ENCODE results near the gene HYI.

GRCh38 chr1:43446388-43446740, 7.4 kb downstream of the HYI start:
- TF ChIP-seq, protein P1, sequence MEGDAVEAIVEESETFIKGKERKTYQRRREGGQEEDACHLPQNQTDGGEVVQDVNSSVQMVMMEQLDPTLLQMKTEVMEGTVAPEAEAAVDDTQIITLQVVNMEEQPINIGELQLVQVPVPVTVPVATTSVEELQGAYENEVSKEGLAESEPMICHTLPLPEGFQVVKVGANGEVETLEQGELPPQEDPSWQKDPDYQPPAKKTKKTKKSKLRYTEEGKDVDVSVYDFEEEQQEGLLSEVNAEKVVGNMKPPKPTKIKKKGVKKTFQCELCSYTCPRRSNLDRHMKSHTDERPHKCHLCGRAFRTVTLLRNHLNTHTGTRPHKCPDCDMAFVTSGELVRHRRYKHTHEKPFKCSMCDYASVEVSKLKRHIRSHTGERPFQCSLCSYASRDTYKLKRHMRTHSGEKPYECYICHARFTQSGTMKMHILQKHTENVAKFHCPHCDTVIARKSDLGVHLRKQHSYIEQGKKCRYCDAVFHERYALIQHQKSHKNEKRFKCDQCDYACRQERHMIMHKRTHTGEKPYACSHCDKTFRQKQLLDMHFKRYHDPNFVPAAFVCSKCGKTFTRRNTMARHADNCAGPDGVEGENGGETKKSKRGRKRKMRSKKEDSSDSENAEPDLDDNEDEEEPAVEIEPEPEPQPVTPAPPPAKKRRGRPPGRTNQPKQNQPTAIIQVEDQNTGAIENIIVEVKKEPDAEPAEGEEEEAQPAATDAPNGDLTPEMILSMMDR (conservative IDR thresholded peaks at IDR 0.05; ENCODE audit: low read depth, low read length): no peak
- no peak for TF ChIP-seq EZH2phosphoT487 (IDR thresholded peaks at IDR 0.05; ENCODE audit: borderline replicate concordance, low read length)
